Neural cell (in vitro differentiated cells): ENCODE data around the gene MLX. TPM values are rescaled to one million over a fixed set of nuclear protein-coding genes. Genes with fewer than 3 reads are reported as not detected.

Experiments used
- H2AFZ ChIP-seq: fragments of 200-600, 300-800 bp; sonication (generic), shearing (Covaris generic); 2 replicates; pipeline ENCODE4 v1.6.0; 2014; ENCODE audit warnings: low read depth, mild to moderate bottlenecking, antibody characterized with exemption, low read length, moderate library complexity
- H3F3A ChIP-seq: fragments of 200-600 bp; shearing (Covaris generic); 2 replicates; pipeline ENCODE4 v1.6.1; 2016; ENCODE audit warnings: mild to moderate bottlenecking, moderate library complexity, mixed read lengths, antibody characterized with exemption, low read length; ENCODE audit not compliant: insufficient read depth, poor library complexity, severe bottlenecking
- H3K27ac ChIP-seq: fragments of 200-600, 300-800 bp; sonication (generic), shearing (Covaris generic); 2 replicates; pipeline ENCODE4 v1.5.1; 2014; ENCODE audit warnings: mild to moderate bottlenecking, low read length, moderate library complexity
- H3K27me3 ChIP-seq: fragments of 300-800, 200-600 bp; sonication (generic), shearing (Covaris generic); 2 replicates; pipeline ENCODE4 v1.6.0; 2014; ENCODE audit warnings: mild to moderate bottlenecking, low read depth, low read length, moderate library complexity; ENCODE audit not compliant: insufficient read depth
- H3K36me3 ChIP-seq: fragments of 300-800, 200-600 bp; sonication (generic), shearing (Covaris generic); 2 replicates; pipeline ENCODE4 v1.5.1; 2014; ENCODE audit warnings: mild to moderate bottlenecking, antibody characterized with exemption, low read length, moderate library complexity; ENCODE audit not compliant: insufficient read depth
- H3K4me2 ChIP-seq: fragments of 300-800, 200-600 bp; sonication (generic), shearing (Covaris generic); 2 replicates; pipeline ENCODE4 v1.6.0; 2014; ENCODE audit warnings: mild to moderate bottlenecking, low read length
- H3K4me3 ChIP-seq: fragments of 300-800, 200-600 bp; sonication (generic), shearing (Covaris generic); 2 replicates; pipeline ENCODE4 v1.5.1; 2014; ENCODE audit warnings: mild to moderate bottlenecking, low read length, moderate library complexity
- H3K79me2 ChIP-seq: fragments of 200-600 bp; shearing (Covaris generic); replicated peaks from 2 replicates; pipeline ENCODE4 v1.6.0; 2014; ENCODE audit warnings: mild to moderate bottlenecking, low read length, moderate library complexity; ENCODE audit not compliant: insufficient read depth
- H3K9ac ChIP-seq: fragments of 300-800, 200-600 bp; sonication (generic), shearing (Covaris generic); 2 replicates; pipeline ENCODE4 v1.6.1; 2016; ENCODE audit warnings: mild to moderate bottlenecking, low read length, mixed read lengths
- H3K9me2 ChIP-seq: fragments of 200-600 bp; shearing (Covaris generic); 2 replicates; pipeline ENCODE4 v1.6.1; 2016; ENCODE audit warnings: mild to moderate bottlenecking, low read length, mixed read lengths; ENCODE audit not compliant: insufficient read depth
- H3K9me3 ChIP-seq: fragments of 200-600, 300-800 bp; sonication (generic), shearing (Covaris generic); 2 replicates; pipeline ENCODE4 v1.6.1; 2016; ENCODE audit warnings: mild to moderate bottlenecking, mixed run types, low read length, moderate library complexity, mixed read lengths
- H4K20me1 ChIP-seq: fragments of 200-600 bp; shearing (Covaris generic); 2 replicates; pipeline ENCODE4 v1.6.1; 2016; ENCODE audit warnings: mild to moderate bottlenecking, mixed run types; ENCODE audit not compliant: insufficient read depth
- CTCF ChIP-seq: fragments of 450-650 bp; IDR thresholded peaks from 2 replicates; pipeline ENCODE4 v1.5.1; 2014; ENCODE audit warnings: antibody characterized with exemption, mild to moderate bottlenecking, moderate library complexity; ENCODE audit not compliant: poor library complexity, severe bottlenecking
- EP300 ChIP-seq: fragments of 450-650 bp; conservative IDR thresholded peaks from 2 replicates; pipeline ENCODE4 v1.6.1; 2014; ENCODE audit warnings: antibody characterized with exemption, mild to moderate bottlenecking, moderate library complexity; ENCODE audit not compliant: poor library complexity, severe bottlenecking
- EZH2 ChIP-seq: fragments of 200-600, 300-800 bp; shearing (Covaris generic), sonication (generic); IDR thresholded peaks from 2 replicates; pipeline ENCODE4 v1.6.1; 2014; ENCODE audit warnings: antibody characterized with exemption, low read length, borderline replicate concordance, mild to moderate bottlenecking; ENCODE audit not compliant: insufficient read depth, poor library complexity, severe bottlenecking
- MXI1 ChIP-seq: fragments of 450-650 bp; conservative IDR thresholded peaks from 2 replicates; pipeline ENCODE4 v1.6.1; 2014; ENCODE audit warnings: antibody characterized with exemption, mild to moderate bottlenecking; ENCODE audit not compliant: poor library complexity, severe bottlenecking
- POLR2AphosphoS5 ChIP-seq: IDR thresholded peaks from 2 replicates; pipeline ENCODE4 v1.6.1; 2012
- RAD21 ChIP-seq: fragments of 450-650 bp; conservative IDR thresholded peaks from 2 replicates; pipeline ENCODE4 v1.6.1; 2014; ENCODE audit warnings: antibody characterized with exemption, mild to moderate bottlenecking, moderate library complexity
- REST ChIP-seq: IDR thresholded peaks from 2 replicates; pipeline ENCODE4 v1.6.1; 2012; ENCODE audit warnings: borderline replicate concordance
- SMC3 ChIP-seq: fragments of 450-650 bp; conservative IDR thresholded peaks from 2 replicates; pipeline ENCODE4 v1.6.1; 2014; ENCODE audit warnings: antibody characterized with exemption, mild to moderate bottlenecking, moderate library complexity; ENCODE audit not compliant: poor library complexity
- TAF1 ChIP-seq: IDR thresholded peaks from 2 replicates; pipeline ENCODE4 v1.6.1; 2012; ENCODE audit warnings: low read depth
- polyA plus RNA-seq: library from polyadenylated mRNA; depleted of rRNA; stranded (reverse); fragments of >200 nt; gene quantifications from 2 replicates; pipeline ENCODE4 v1.2.3, GENCODE V29; 2014

The MLX gene
- polyA plus RNA-seq, 1 donor from 2014 or later: 47.2 TPM

GRCh38 chr17:42565523-42566214 lies 1.2 kb upstream of the MLX start:
- H3K27me3 ChIP-seq: no peaks in the 10 kb centered on the region
- no peak overlapping the region for H2AFZ ChIP-seq
- no peak overlapping the region for H3K4me2 ChIP-seq
- H3K27ac ChIP-seq: no peak overlapping the region
- peaks cover 16% of the 10 kb centered on the region for H3K79me2 ChIP-seq
- no peaks in the 10 kb centered on the region for H3K9me2 ChIP-seq
- H3K4me3 ChIP-seq: no peak overlapping the region
- no peaks in the 10 kb centered on the region for H3K36me3 ChIP-seq
- TF ChIP-seq TAF1: no peak
- TF ChIP-seq REST: no peak
- TF ChIP-seq EZH2: no peak
- TF ChIP-seq EP300: no peak
- TF ChIP-seq MXI1: no peak
- no peak for TF ChIP-seq SMC3
- TF ChIP-seq RAD21: no peak
- H3K9me3 ChIP-seq: no peaks in the 10 kb centered on the region
- H3F3A ChIP-seq: no peaks in the 10 kb centered on the region
- no peak overlapping the region for H3K9ac ChIP-seq
- H4K20me1 ChIP-seq: no peaks in the 10 kb centered on the region

GRCh38 chr17:42566215-42566882 lies 551 bp upstream of the MLX start:
- peak overlapping the region; percentile 84 for H3K27ac ChIP-seq
- H3K4me3 ChIP-seq: peak overlapping the region; percentile 98
- H3K27me3 ChIP-seq: no peaks in the 10 kb centered on the region
- H3K9me3 ChIP-seq: no peaks in the 10 kb centered on the region
- no peaks in the 10 kb centered on the region for H3K36me3 ChIP-seq
- no peaks in the 10 kb centered on the region for H4K20me1 ChIP-seq
- peak overlapping the region; percentile 85 for H2AFZ ChIP-seq
- no peaks in the 10 kb centered on the region for H3K9me2 ChIP-seq
- H3K9ac ChIP-seq: peak overlapping the region; percentile 89
- H3K4me2 ChIP-seq: peak overlapping the region; percentile 55
- peaks cover 16% of the 10 kb centered on the region for H3K79me2 ChIP-seq
- no peak for TF ChIP-seq CTCF
- TF ChIP-seq REST: no peak
- TF ChIP-seq SMC3: no peak
- no peak for TF ChIP-seq RAD21
- no peak for TF ChIP-seq TAF1
- no peak for TF ChIP-seq EZH2
- no peak for TF ChIP-seq EP300
- TF ChIP-seq POLR2AphosphoS5: no peak
- no peak for TF ChIP-seq MXI1
- no peaks in the 10 kb centered on the region for H3F3A ChIP-seq
